WTC11 (cell line): ENCODE data around the gene RMRP. TPM values are rescaled to one million over a fixed set of nuclear protein-coding genes. Genes with fewer than 3 reads are reported as not detected.
A peak's percentile ranks its signal among the peaks of the same experiment; 100 is the strongest.

Source experiments
- ATAC-seq: fragments of 200-7000 bp; cut with Tn5 transposase; 2 replicates; pipeline ENCODE4 v1.10.0; 2021; ENCODE audit warnings: mild to moderate bottlenecking, moderate library complexity
- CTCF ChIA-PET: fragments of 300-600 bp; sonication (Branson Sonifier 250); formaldehyde crosslinking; loops from one replicate; lab custom pipeline; 2021; ENCODE audit warnings: antibody characterized with exemption; lab: Charles Lee
- POLR2A ChIA-PET: fragments of 350-600 bp; sonication (Branson Sonifier 250); formaldehyde crosslinking; loops from one replicate; lab custom pipeline; 2021; ENCODE audit warnings: antibody characterized with exemption; lab: Charles Lee
- DNase-seq: peaks from one replicate; pipeline ENCODE4 v3.0.0; 2021; ENCODE audit warnings: low spot score
- H3K27ac Mint-ChIP-seq: 2 replicates; pipeline ENCODE4 v1.8.0; 2021; ENCODE audit warnings: mixed read lengths
- H3K27me3 Mint-ChIP-seq: 2 replicates; pipeline ENCODE4 v1.8.0; 2021; ENCODE audit warnings: low read depth, mild to moderate bottlenecking, moderate library complexity, mixed read lengths
- H3K36me3 Mint-ChIP-seq: 2 replicates; pipeline ENCODE4 v1.8.0; 2021; ENCODE audit warnings: mixed read lengths
- H3K4me1 Mint-ChIP-seq: 2 replicates; pipeline ENCODE4 v1.8.0; 2022; ENCODE audit warnings: mixed read lengths
- H3K4me3 Mint-ChIP-seq: 2 replicates; pipeline ENCODE4 v1.8.0; 2021; ENCODE audit warnings: mild to moderate bottlenecking, moderate library complexity, mixed read lengths
- H3K9me3 Mint-ChIP-seq: 2 replicates; pipeline ENCODE4 v1.8.0; 2021; ENCODE audit warnings: mixed read lengths
- ATF2 ChIP-seq: sonication (generic); formaldehyde crosslinking; IDR thresholded peaks from 2 replicates; pipeline ENCODE4 v1.8.1; 2022; ENCODE audit warnings: low read depth, missing genetic modification reagents, borderline replicate concordance
- CBFB ChIP-seq: sonication (generic); formaldehyde crosslinking; IDR thresholded peaks from 2 replicates; pipeline ENCODE4 v1.8.1; 2022; ENCODE audit warnings: mild to moderate bottlenecking, low read depth, missing genetic modification reagents
- CREB1 ChIP-seq: sonication (generic); formaldehyde crosslinking; IDR thresholded peaks from 2 replicates; pipeline ENCODE4 v1.8.0; 2023; ENCODE audit warnings: mild to moderate bottlenecking, missing genetic modification reagents
- E2F4 ChIP-seq: sonication (generic); formaldehyde crosslinking; IDR thresholded peaks from 2 replicates; pipeline ENCODE4 v1.8.1; 2022; ENCODE audit warnings: low read depth, mild to moderate bottlenecking, moderate library complexity, missing genetic modification reagents, borderline replicate concordance
- ELF4 ChIP-seq: sonication (generic); formaldehyde crosslinking; IDR thresholded peaks from 2 replicates; pipeline ENCODE4 v1.8.1; 2022; ENCODE audit warnings: low read depth, mild to moderate bottlenecking, moderate library complexity, missing genetic modification reagents
- ETV6 ChIP-seq: sonication (generic); formaldehyde crosslinking; IDR thresholded peaks from 2 replicates; pipeline ENCODE4 v1.8.1; 2022; ENCODE audit warnings: mild to moderate bottlenecking, missing genetic modification reagents
- FOXJ3 ChIP-seq: sonication (generic); formaldehyde crosslinking; IDR thresholded peaks from 2 replicates; pipeline ENCODE4 v1.9.0; 2021; ENCODE audit warnings: missing genetic modification reagents, mild to moderate bottlenecking, borderline replicate concordance
- FOXP1 ChIP-seq: sonication (generic); formaldehyde crosslinking; IDR thresholded peaks from 2 replicates; pipeline ENCODE4 v1.8.0; 2022; ENCODE audit warnings: missing genetic modification reagents, mild to moderate bottlenecking, moderate library complexity, borderline replicate concordance
- GTF2I ChIP-seq: fragments of 250-450 bp; sonication (Bioruptor Pico); conservative IDR thresholded peaks from 2 replicates; pipeline ENCODE4 v1.4.0; 2021; ENCODE audit warnings: mild to moderate bottlenecking
- HMGA2 ChIP-seq: fragments of 250-450 bp; sonication (Bioruptor Pico); IDR thresholded peaks from 2 replicates; pipeline ENCODE4 v1.4.0; 2021; ENCODE audit warnings: mild to moderate bottlenecking, moderate library complexity
- NFE2L1 ChIP-seq: sonication (generic); formaldehyde crosslinking; IDR thresholded peaks from 2 replicates; pipeline ENCODE4 v1.8.1; 2023; ENCODE audit warnings: missing genetic modification reagents
- NR3C1 ChIP-seq: sonication (generic); formaldehyde crosslinking; conservative IDR thresholded peaks from 2 replicates; pipeline ENCODE4 v1.8.1; 2023; ENCODE audit warnings: low read depth, mild to moderate bottlenecking, missing genetic modification reagents
- OVOL2 ChIP-seq: fragments of 250-450 bp; sonication (Bioruptor Pico); IDR thresholded peaks from 2 replicates; pipeline ENCODE4 v1.9.0; 2021; ENCODE audit warnings: mild to moderate bottlenecking, borderline replicate concordance
- PREB ChIP-seq: sonication (generic); formaldehyde crosslinking; IDR thresholded peaks from 2 replicates; pipeline ENCODE4 v1.8.1; 2022; ENCODE audit warnings: mild to moderate bottlenecking, missing genetic modification reagents, moderate library complexity, borderline replicate concordance
- PRRX2 ChIP-seq: fragments of 250-450 bp; sonication (Bioruptor Pico); IDR thresholded peaks from 2 replicates; pipeline ENCODE4 v1.8.0; 2021; ENCODE audit warnings: mild to moderate bottlenecking
- RELA ChIP-seq: sonication (generic); formaldehyde crosslinking; IDR thresholded peaks from 2 replicates; pipeline ENCODE4 v1.8.1; 2022; ENCODE audit warnings: missing genetic modification reagents, mild to moderate bottlenecking, borderline replicate concordance
- SMAD4 ChIP-seq: sonication (generic); formaldehyde crosslinking; IDR thresholded peaks from 2 replicates; pipeline ENCODE4 v1.8.0; 2022; ENCODE audit warnings: mild to moderate bottlenecking, missing genetic modification reagents
- TCF7 ChIP-seq: sonication (generic); formaldehyde crosslinking; IDR thresholded peaks from 2 replicates; pipeline ENCODE4 v1.8.0; 2022; ENCODE audit warnings: mild to moderate bottlenecking, low read depth, missing genetic modification reagents, moderate library complexity
- TEAD1 ChIP-seq: sonication (generic); formaldehyde crosslinking; IDR thresholded peaks from 2 replicates; pipeline ENCODE4 v1.8.0; 2022; ENCODE audit warnings: mild to moderate bottlenecking, missing genetic modification reagents
- TP53 ChIP-seq: sonication (generic); formaldehyde crosslinking; IDR thresholded peaks from 2 replicates; pipeline ENCODE4 v1.8.1; 2023; ENCODE audit warnings: mild to moderate bottlenecking, missing genetic modification reagents
- USF1 ChIP-seq: sonication (generic); formaldehyde crosslinking; IDR thresholded peaks from 2 replicates; pipeline ENCODE4 v1.8.0; 2022; ENCODE audit warnings: mild to moderate bottlenecking, missing genetic modification reagents
- USF2 ChIP-seq: sonication (generic); formaldehyde crosslinking; IDR thresholded peaks from 2 replicates; pipeline ENCODE4 v1.8.1; 2023; ENCODE audit warnings: mild to moderate bottlenecking, missing genetic modification reagents, moderate library complexity
- ZMAT4 ChIP-seq: fragments of 250-450 bp; sonication (Bioruptor Pico); IDR thresholded peaks from 2 replicates; pipeline ENCODE4 v1.9.0; 2021; ENCODE audit warnings: mild to moderate bottlenecking
- ZNF423 ChIP-seq: fragments of 250-450 bp; sonication (Bioruptor Pico); IDR thresholded peaks from 2 replicates; pipeline ENCODE4 v2.1.2; 2022; ENCODE audit warnings: mild to moderate bottlenecking, moderate library complexity
- ZNF425 ChIP-seq: fragments of 250-450 bp; sonication (Bioruptor Pico); conservative IDR thresholded peaks from 2 replicates; pipeline ENCODE4 v1.9.0; 2021; ENCODE audit warnings: mild to moderate bottlenecking
- total RNA-seq: library from RNA; stranded (reverse); gene quantifications from 3 replicates; pipeline ENCODE4 v1.2.3, GENCODE V29; 2021

RMRP gene
- total RNA-seq, 1 experiment from 2014 or later: 25,958 TPM

GRCh38 chr9:35658137-35658967, 533 bp upstream of the RMRP start, which contains the start of gene CCDC107:
Gene CCDC107, plus strand, starts transcription at chr9:35658292. Its CDS starts 88 bp downstream, at chr9:35658380.
- ChIA-PET CTCF (interaction anchor here (0.6 to 10.2 kb wide), 28 partner anchors 9 to 623 kb away, joined by 3 to 127 read pairs (median 5); partner anchors contain the start of genes CREB3, HINT2, SIT1 and TESK1), POLR2A (interaction anchor here (0.8 to 6.8 kb wide), 5 partner anchors 12 to 98 kb away, joined by 3 to 38 read pairs (median 5); partner anchors contain the start of gene TPM2)
- H3K27ac Mint-ChIP-seq: peak within 1 kb of the TSS; percentile 100
- ATAC-seq (peak; percentile 58), DNase-seq (peak; percentile 84)
- no peaks in the 10 kb centered on the region for H3K9me3 Mint-ChIP-seq
- H3K36me3 Mint-ChIP-seq: peaks cover 38% of the 10 kb centered on the region
- H3K4me1 Mint-ChIP-seq: peaks cover 27% of the 10 kb centered on the region
- H3K27me3 Mint-ChIP-seq: peaks cover 23% of the 10 kb centered on the region
- H3K4me3 Mint-ChIP-seq: peak within 1 kb of the TSS; percentile 85
- TF ChIP-seq ATF2 (CRISPR knock-in tag) (no peak), PREB (peak; percentile 71; the same call in 1 of the 2 replicates), USF1 (CRISPR knock-in tag) (no peak), PRRX2 (CRISPR knock-in tag) (peak; percentile 53; the same call in 1 of the 2 replicates), SMAD4 (peak; percentile 49; the same call in 1 of the 2 replicates), CBFB (CRISPR knock-in tag) (0 out of 2 replicates have a peak, but pooled peaks have one; percentile 49), NFE2L1 (CRISPR knock-in tag) (no peak), OVOL2 (CRISPR knock-in tag) (no peak), TCF7 (CRISPR knock-in tag) (peak; percentile 73; the same call in 1 of the 2 replicates), GTF2I (CRISPR knock-in tag) (no peak), RELA (CRISPR knock-in tag) (peak; percentile 85; the same call in 1 of the 2 replicates), FOXP1 (CRISPR knock-in tag) (peak; percentile 77; the same call in 1 of the 2 replicates), TP53 (CRISPR knock-in tag) (peak; percentile 65; the same call in 1 of the 2 replicates), ETV6 (peak; percentile 71; the same call in 1 of the 2 replicates), HMGA2 (CRISPR knock-in tag) (no peak), ZNF425 (CRISPR knock-in tag) (no peak), ZMAT4 (CRISPR knock-in tag) (no peak), TEAD1 (0 out of 2 replicates have a peak, but pooled peaks have one; percentile 52), USF2 (no peak), ELF4 (CRISPR knock-in tag) (no peak), ZNF423 (CRISPR knock-in tag) (no peak), FOXJ3 (CRISPR knock-in tag) (no peak), E2F4 (0 out of 2 replicates have a peak, but pooled peaks have one; percentile 44), NR3C1 (0 out of 2 replicates have a peak, but pooled peaks have one; percentile 43), CREB1 (0 out of 2 replicates have a peak, but pooled peaks have one; percentile 37)
